Erythroblast (primary cell): Measurements from ENCODE around the gene PUS10.

Experiments used
- GATA1 ChIP-seq: IDR thresholded peaks from 2 replicates; pipeline ENCODE4 v1.6.1; 2011; ENCODE audit warnings: low read depth, mild to moderate bottlenecking, control low read depth, low read length, moderate library complexity
- POLR2A ChIP-seq: IDR thresholded peaks from 2 replicates; pipeline ENCODE4 v1.6.1; 2011; ENCODE audit warnings: mild to moderate bottlenecking, low read length

- TF ChIP-seq POLR2A (no peak), GATA1 (no peak)
Observed at GRCh38 chr2:60898567-60898966, 119.5 kb downstream of the PUS10 start.
